ENCODE data around the gene COL25A1.
"Not testable (repeated sequence)": the region's sequence is repeated elsewhere in the genome, so short reads cannot be mapped to it uniquely, and the experiment has no call there.

The COL25A1 gene

GRCh38 chr4:109147135-109147534 lies 155.3 kb downstream of the COL25A1 start:
- no peak for TF ChIP-seq NFRKB (IDR thresholded peaks at IDR 0.05)
- ChIA-PET CTCF (interaction anchor here (0.7 kb wide), 1 partner anchor 20 kb away, joined by 10 read pairs; no protein-coding TSS in a partner anchor), POLR2A (no interaction called here)
- DNase-seq (ENCODE audit: extremely low spot score), result no peak

- POLR2A ChIA-PET, result no interaction called here
- CTCF ChIA-PET, result no interaction called here
- TF ChIP-seq ELF4 (IDR thresholded peaks at IDR 0.05) (no peak), ZNF384 (IDR thresholded peaks at IDR 0.05) (no peak), FOXM1 (IDR thresholded peaks at IDR 0.05; ENCODE audit: borderline replicate concordance) (no peak), NFRKB (IDR thresholded peaks at IDR 0.05) (no peak), SUZ12 (IDR thresholded peaks at IDR 0.05) (no peak), ARNT (IDR thresholded peaks at IDR 0.05) (no peak), L3MBTL2 (conservative IDR thresholded peaks at IDR 0.05) (no peak), PKNOX1 (IDR thresholded peaks at IDR 0.05) (no peak), LEF1 (IDR thresholded peaks at IDR 0.05; ENCODE audit: borderline replicate concordance) (no peak), FOXA1 (IDR thresholded peaks at IDR 0.05) (no peak), HDGF (IDR thresholded peaks at IDR 0.05; ENCODE audit: borderline replicate concordance) (no peak), SP1 (IDR thresholded peaks at IDR 0.05) (no peak), FOXK2 (IDR thresholded peaks at IDR 0.05) (no peak), BHLHE40 (IDR thresholded peaks at IDR 0.05; ENCODE audit: borderline replicate concordance) (no peak), TARDBP (IDR thresholded peaks at IDR 0.05) (no peak), CTBP1 (IDR thresholded peaks at IDR 0.05; ENCODE audit: borderline replicate concordance) (no peak)
- DNase-seq (ENCODE audit: extremely low spot score), result no peak
Observed at GRCh38 chr4:109146499-109146898, 156.0 kb downstream of the COL25A1 start.

- CTCF ChIA-PET; DNase-seq (ENCODE audit: extremely low spot score); POLR2A ChIA-PET: not testable (repeated sequence)
Observed at GRCh38 chr4:109138125-109138524, 164.3 kb downstream of the COL25A1 start.

DNA sequence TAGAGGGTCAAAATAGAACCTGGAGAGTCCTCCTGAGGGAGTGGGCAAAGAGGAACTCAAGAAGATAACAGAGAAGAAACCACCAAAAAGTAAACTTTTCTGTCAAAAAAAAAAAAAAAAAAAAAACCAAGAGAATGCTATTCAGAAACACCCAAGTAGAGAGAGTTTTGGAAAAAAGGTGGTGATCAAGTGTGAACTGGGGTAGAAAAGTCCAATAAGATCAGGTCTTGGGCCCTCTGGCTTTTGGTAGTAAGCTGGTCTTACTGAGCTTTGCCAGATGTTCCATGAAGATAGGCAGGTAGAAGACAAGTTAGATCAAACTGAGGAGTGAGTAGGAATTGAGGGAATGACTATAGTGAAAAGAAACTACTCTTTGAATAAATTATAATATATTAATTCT lies 167.5 kb downstream of the COL25A1 start:
- TF ChIP-seq LEF1 (IDR thresholded peaks at IDR 0.05; ENCODE audit: borderline replicate concordance) (no peak), BHLHE40 (IDR thresholded peaks at IDR 0.05; ENCODE audit: borderline replicate concordance) (no peak)
- CTCF ChIA-PET, result interaction anchor here (0.6 kb wide), 1 partner anchor 274 kb away, joined by 5 read pairs; no protein-coding TSS in a partner anchor
- DNase-seq (ENCODE audit: extremely low spot score), result no peak
- POLR2A ChIA-PET, result no interaction called here

DNA sequence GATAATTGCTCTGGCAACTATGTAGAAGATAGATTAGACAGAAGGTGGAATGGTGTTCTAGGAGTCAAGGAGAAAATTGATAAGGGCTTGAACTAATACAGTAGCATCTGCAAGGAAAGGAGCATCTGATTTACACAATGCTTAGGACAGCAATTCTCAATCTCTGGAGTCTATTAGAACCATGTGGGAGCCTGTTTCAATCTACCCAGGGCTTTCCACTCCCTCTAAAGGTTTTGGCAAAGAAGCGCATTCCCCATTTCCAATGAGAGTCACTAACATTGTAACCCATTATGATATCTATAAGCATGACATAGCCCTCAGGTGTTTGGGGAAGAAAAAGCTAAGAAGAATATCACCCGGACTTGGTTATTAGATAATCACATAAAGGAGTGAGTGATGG lies 168.2 kb downstream of the COL25A1 start:
- CTCF ChIA-PET, result no interaction called here
- no peak for DNase-seq (ENCODE audit: extremely low spot score)
- TF ChIP-seq L3MBTL2 (conservative IDR thresholded peaks at IDR 0.05), result no peak
- TF ChIP-seq SUZ12 (IDR thresholded peaks at IDR 0.05), result no peak
- TF ChIP-seq ARNT (IDR thresholded peaks at IDR 0.05), result no peak
- TF ChIP-seq TARDBP (IDR thresholded peaks at IDR 0.05), result no peak
- no peak for TF ChIP-seq SP1 (IDR thresholded peaks at IDR 0.05)
- no peak for TF ChIP-seq ZNF384 (IDR thresholded peaks at IDR 0.05)
- no peak for TF ChIP-seq HDGF (IDR thresholded peaks at IDR 0.05; ENCODE audit: borderline replicate concordance)
- TF ChIP-seq CTBP1 (IDR thresholded peaks at IDR 0.05; ENCODE audit: borderline replicate concordance), result no peak
- no peak for TF ChIP-seq LEF1 (IDR thresholded peaks at IDR 0.05; ENCODE audit: borderline replicate concordance)
- TF ChIP-seq BHLHE40 (IDR thresholded peaks at IDR 0.05; ENCODE audit: borderline replicate concordance), result no peak
- TF ChIP-seq PKNOX1 (IDR thresholded peaks at IDR 0.05), result no peak
- TF ChIP-seq ELF4 (IDR thresholded peaks at IDR 0.05), result no peak
- no peak for TF ChIP-seq NFRKB (IDR thresholded peaks at IDR 0.05)
- POLR2A ChIA-PET, result no interaction called here

- DNase-seq (ENCODE audit: extremely low spot score), result no peak
- no peak for TF ChIP-seq L3MBTL2 (conservative IDR thresholded peaks at IDR 0.05)
- TF ChIP-seq SP1 (IDR thresholded peaks at IDR 0.05), result no peak
- TF ChIP-seq HDGF (IDR thresholded peaks at IDR 0.05; ENCODE audit: borderline replicate concordance), result no peak
- TF ChIP-seq FOXK2 (IDR thresholded peaks at IDR 0.05), result no peak
- TF ChIP-seq ZNF384 (IDR thresholded peaks at IDR 0.05), result no peak
- TF ChIP-seq NFRKB (IDR thresholded peaks at IDR 0.05), result no peak
- no peak for TF ChIP-seq FOXM1 (IDR thresholded peaks at IDR 0.05; ENCODE audit: borderline replicate concordance)
- ChIA-PET POLR2A (no interaction called here), CTCF (no interaction called here)
Observed at GRCh38 chr4:109131559-109131958, 170.9 kb downstream of the COL25A1 start.

- CTCF ChIA-PET, result no interaction called here
- POLR2A ChIA-PET, result no interaction called here
- no peak for DNase-seq (ENCODE audit: extremely low spot score)
- no peak for TF ChIP-seq ELF4 (IDR thresholded peaks at IDR 0.05)
- no peak for TF ChIP-seq SUZ12 (IDR thresholded peaks at IDR 0.05)
- no peak for TF ChIP-seq ZNF384 (IDR thresholded peaks at IDR 0.05)
- TF ChIP-seq PKNOX1 (IDR thresholded peaks at IDR 0.05), result no peak
- TF ChIP-seq HDGF (IDR thresholded peaks at IDR 0.05; ENCODE audit: borderline replicate concordance), result no peak
- no peak for TF ChIP-seq FOXM1 (IDR thresholded peaks at IDR 0.05; ENCODE audit: borderline replicate concordance)
- no peak for TF ChIP-seq L3MBTL2 (conservative IDR thresholded peaks at IDR 0.05)
- no peak for TF ChIP-seq LEF1 (IDR thresholded peaks at IDR 0.05; ENCODE audit: borderline replicate concordance)
- TF ChIP-seq SP1 (IDR thresholded peaks at IDR 0.05), result no peak
- no peak for TF ChIP-seq BHLHE40 (IDR thresholded peaks at IDR 0.05; ENCODE audit: borderline replicate concordance)
- TF ChIP-seq TARDBP (IDR thresholded peaks at IDR 0.05), result no peak
- TF ChIP-seq ARNT (IDR thresholded peaks at IDR 0.05), result no peak
- TF ChIP-seq FOXK2 (IDR thresholded peaks at IDR 0.05), result no peak
- TF ChIP-seq CTBP1 (IDR thresholded peaks at IDR 0.05; ENCODE audit: borderline replicate concordance), result no peak
- no peak for TF ChIP-seq NFRKB (IDR thresholded peaks at IDR 0.05)
- TF ChIP-seq FOXA1 (IDR thresholded peaks at IDR 0.05), result no peak
Observed at GRCh38 chr4:109128589-109128988, 173.9 kb downstream of the COL25A1 start.
